Activated CD4-positive, alpha-beta T cell treated with anti-CD3 and anti-CD28 coated beads, Interleukin-2, amount 50 U/mL, for 48 hours (primary cell): ENCODE results near the gene TTC24.
"Not testable (repeated sequence)": the region's sequence is repeated elsewhere in the genome, so short reads cannot be mapped to it uniquely, and the experiment has no call there.

Experiments used
- DNase-seq, 2 experiments: peaks; one replicate each; pipeline ENCODE4 v3.0.0-alpha.2; 2020

TTC24 gene

GRCh38 chr1:156555715-156556114 lies 23.8 kb upstream of the TTC24 start:
- no peak for DNase-seq

- DNase-seq, result no peak
Observed at GRCh38 chr1:156556354-156556753, 23.2 kb upstream of the TTC24 start.

- no peak for DNase-seq
Observed at GRCh38 chr1:156559086-156559796, 20.3 kb upstream of the TTC24 start.

- DNase-seq, result no peak
Observed at GRCh38 chr1:156559797-156560385, 19.6 kb upstream of the TTC24 start.

GRCh38 chr1:156560585-156561163 lies 18.8 kb upstream of the TTC24 start:
- no peak for DNase-seq

- no peak for DNase-seq
Observed at GRCh38 chr1:156565519-156565918, 14.0 kb upstream of the TTC24 start.

GRCh38 chr1:156566436-156566835 lies 13.1 kb upstream of the TTC24 start:
- DNase-seq, result no peak

- peak in 1 of 2 experiments; percentile 11 for DNase-seq
Observed at GRCh38 chr1:156571261-156571852, 8.2 kb upstream of the TTC24 start.

- DNase-seq, result peak; percentile 76 to 81
Observed at GRCh38 chr1:156571919-156572662, 7.4 kb upstream of the TTC24 start, which contains the start of gene IQGAP3. Gene IQGAP3, minus strand, starts transcription at chr1:156572565. Its CDS starts 36 bp downstream, at chr1:156572529.

- DNase-seq, result no peak
Observed at GRCh38 chr1:156572663-156573018, 6.9 kb upstream of the TTC24 start.

- no peak for DNase-seq
Observed at GRCh38 chr1:156574039-156574633, 5.4 kb upstream of the TTC24 start.

- no peak for DNase-seq
Observed at GRCh38 chr1:156577550-156577949, 2.0 kb upstream of the TTC24 start.

- no peak for DNase-seq
Observed at GRCh38 chr1:156578055-156578454, 1.5 kb upstream of the TTC24 start.

GRCh38 chr1:156581661-156582387 lies 2.3 kb downstream of the TTC24 start:
- peak; percentile 26 to 31 for DNase-seq

GRCh38 chr1:156582388-156583017 lies 3.0 kb downstream of the TTC24 start:
- peak; percentile 15 to 29 for DNase-seq

- peak; percentile 79 to 86 for DNase-seq
Observed at GRCh38 chr1:156583821-156584622, 4.5 kb downstream of the TTC24 start.

GRCh38 chr1:156584813-156585212 lies 5.3 kb downstream of the TTC24 start:
- DNase-seq, result peak in 1 of 2 experiments; percentile 14

GRCh38 chr1:156586323-156586722 lies 6.8 kb downstream of the TTC24 start:
- no peak for DNase-seq

- DNase-seq, result no peak
Observed at GRCh38 chr1:156586892-156587477, 7.5 kb downstream of the TTC24 start.

- not testable (repeated sequence) for DNase-seq
Observed at GRCh38 chr1:156587927-156588326, 8.4 kb downstream of the TTC24 start.
